Uterus (tissue), 2 donors: ENCODE measurements around the gene PRKAG2.

ENCODE experiments used
- CTCF ChIP-seq, 4 experiments: fragments of 200-600 bp in 2 of 4; fragments of 450-650 bp in 2 of 4; sonication (generic) in 2 of 4; IDR thresholded peaks; one replicate each; pipeline ENCODE4 v1.5.1; 2016 to 2019; ENCODE audit warnings: antibody characterized with exemption in 4 of 4, mild to moderate bottlenecking in 2 of 4, moderate library complexity in 1 of 4
- POLR2A ChIP-seq, 2 donors: fragments of 450-650 bp; IDR thresholded peaks; one replicate each; pipeline ENCODE4 v1.6.1; 2016; ENCODE audit warnings: antibody characterized with exemption in 2 of 2, mild to moderate bottlenecking in 1 of 2, moderate library complexity in 1 of 2

DNA sequence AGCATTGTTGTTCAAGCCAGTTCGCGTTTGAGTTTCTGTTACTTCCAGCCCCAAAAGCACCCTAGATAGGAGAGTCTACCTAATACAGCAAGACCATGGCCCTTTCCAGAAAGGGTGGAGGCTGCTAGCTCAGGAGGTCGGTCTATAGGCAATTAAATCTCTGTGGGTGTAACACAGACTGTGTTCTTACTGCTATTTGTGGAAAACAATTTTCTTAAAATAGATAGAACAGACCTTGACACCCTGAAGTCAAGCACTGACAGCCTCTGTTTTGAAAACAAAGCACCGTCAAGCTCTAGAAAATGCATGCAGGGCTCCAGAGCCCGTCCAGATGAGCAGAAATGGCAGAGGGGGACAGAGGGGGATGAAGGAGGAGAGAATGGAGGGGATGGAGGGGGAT is 156.6 kb downstream of the PRKAG2 start:
- no peak for TF ChIP-seq CTCF (IDR thresholded peaks at IDR 0.05)
- TF ChIP-seq POLR2A (IDR thresholded peaks at IDR 0.05) = no peak
